EH (cell line): ENCODE results near the gene SPTSSA.
"Not testable (repeated sequence)": the region's sequence is repeated elsewhere in the genome, so short reads cannot be mapped to it uniquely, and the experiment has no call there.

Experiments used
- DNase-seq: peaks from one replicate; pipeline ENCODE4 v3.0.0-alpha.2; 2015; ENCODE audit warnings: low read depth

The SPTSSA gene

DNA sequence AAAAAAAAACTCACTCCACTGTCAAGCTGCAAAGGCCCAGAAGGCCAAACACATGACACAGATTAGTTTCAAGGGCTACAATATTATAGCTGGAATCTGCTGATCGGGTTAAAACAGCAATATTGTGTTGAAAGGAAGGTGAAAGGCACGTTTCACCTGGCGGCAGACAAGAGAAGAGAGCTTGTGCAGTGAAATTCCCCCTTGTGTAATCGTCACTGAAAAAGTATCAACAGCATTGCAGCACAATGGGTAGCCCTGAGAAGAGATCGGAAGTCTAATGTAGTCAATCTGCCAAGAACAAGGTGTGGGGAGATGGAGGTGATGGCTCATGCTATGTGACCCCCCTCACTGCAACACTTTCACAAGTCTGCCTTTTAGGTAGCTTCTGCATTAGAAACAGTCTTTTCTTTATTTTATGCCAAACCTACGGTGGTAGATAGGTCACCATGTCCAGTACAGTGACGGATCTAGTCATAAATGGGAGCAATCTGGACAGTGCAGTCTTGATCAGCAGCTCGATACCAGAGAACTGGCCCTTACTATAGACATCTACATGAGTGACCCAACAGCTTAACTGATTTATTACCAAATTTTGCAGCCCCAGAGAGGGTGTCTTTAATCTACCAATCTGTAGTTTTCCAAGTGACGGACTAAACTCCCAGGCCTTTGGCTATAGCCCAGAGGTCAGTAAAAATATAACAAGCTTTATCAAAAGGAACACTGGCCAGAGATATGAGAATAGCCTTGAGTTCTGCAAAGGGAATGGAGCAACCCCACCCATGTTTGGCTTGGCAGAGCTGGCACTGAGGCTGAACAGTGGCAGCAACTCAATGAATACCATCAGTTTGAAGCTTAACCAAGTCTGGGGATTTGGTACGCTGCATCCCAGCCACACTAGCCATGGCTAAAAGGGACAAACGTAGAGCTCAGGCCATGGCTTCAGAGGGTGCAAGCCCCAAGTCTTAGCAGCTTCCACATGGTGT, 35.4 kb downstream of the SPTSSA start:
- DNase-seq: no peak

DNA sequence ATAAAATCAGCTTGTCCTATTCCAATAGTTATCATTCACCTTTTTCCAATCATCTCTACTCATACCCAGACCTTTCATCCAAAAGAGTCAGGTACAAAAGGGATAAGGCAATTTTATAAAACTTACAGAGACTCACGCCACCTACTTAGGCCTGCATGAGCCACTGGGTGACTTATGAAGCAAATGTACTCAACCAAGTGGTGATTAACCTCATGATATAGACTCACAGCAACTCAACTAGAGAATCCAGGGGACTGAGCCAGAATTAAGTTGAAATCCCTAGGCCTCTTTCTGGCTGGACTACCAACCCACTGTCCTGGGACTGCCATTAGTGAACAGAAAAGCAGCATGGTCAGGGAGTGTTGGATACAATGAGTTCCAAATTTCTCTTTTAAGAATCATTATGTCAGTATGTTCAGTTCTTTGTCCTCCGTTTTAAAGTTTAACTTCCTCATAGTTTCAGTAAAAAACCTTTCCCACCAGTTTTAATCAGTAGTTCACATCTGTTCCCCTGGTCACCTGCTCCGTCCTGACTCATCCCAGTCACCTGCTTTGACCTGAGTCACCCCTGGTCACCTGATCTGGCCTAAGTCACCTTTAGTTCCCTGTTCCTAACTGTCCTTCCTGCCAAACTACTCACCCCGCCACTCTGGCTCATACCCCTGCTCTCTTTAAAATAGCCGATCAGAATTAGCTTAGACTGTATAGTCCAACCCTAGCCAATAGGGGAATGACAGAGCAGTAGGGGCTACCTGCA, 36.8 kb downstream of the SPTSSA start:
- no peak for DNase-seq

- DNase-seq: no peak
Measured at GRCh38 chr14:34424488-34424887, 37.6 kb downstream of the SPTSSA start.

DNA sequence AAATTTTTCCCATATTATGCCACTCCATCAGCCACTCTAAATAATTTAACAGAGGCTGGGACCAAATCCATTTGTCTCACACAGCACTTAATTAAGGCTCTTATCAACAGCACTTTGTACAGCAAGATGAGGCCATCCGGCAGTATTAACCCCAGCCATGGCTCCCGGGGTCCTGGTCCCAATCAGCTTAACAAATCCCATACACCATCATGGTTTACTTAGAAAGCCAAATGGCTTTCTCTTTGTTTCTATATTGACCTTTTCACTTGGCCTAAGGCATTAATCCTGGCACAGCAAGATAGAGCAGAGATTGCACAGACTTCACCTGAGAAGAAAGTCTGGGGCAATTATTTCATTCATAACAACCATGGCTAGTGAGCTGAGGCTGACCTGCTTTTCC, 38.6 kb downstream of the SPTSSA start:
- no peak for DNase-seq

DNA sequence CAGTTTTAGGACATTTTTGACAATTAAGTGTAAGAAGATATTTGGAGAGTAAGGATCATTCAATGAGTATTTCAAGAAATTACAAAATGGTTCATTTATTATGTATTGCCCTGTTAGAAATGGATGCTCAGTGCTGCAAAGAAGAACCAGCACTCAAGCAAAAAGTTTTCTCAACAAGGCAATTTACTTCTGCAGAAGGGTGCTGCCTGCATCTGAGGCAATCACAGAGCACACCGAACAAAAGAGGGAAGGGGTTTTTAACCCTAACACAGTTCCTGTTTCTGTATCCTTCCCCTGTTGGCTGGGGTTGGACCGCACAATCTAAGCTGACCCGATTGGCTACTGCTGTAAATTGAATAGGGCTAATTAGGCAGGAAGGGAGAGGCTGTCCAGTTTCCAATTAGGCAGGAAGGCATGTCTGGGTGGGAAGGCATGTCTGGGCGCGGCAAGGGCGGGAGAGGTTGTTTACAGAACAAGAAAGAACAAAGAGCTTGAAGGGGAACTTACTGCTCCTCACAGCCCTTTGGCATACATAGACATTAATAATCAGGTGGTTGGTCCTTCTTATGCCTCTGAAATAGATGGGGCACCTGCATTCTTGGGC, 41.4 kb downstream of the SPTSSA start:
- no peak for DNase-seq

DNA sequence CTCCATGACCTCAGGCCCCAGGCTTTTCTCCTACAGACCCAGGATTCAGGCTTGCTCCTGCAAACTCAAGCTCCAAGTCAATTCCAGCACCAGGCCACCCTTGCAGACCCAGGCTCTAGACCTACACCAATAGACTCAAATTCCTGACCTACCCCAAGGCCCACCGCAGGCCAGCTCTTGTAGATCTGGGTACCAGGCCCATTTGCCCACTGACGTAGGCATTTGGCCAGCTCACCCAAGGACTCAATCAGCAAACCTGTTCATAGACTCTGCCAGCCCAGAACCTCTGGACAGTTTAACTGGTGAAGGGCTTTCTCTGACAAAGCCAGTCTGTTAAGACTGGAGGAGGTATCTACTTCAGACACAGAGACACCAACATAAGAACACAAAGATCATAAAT, 52.3 kb downstream of the SPTSSA start:
- no peak for DNase-seq

DNA sequence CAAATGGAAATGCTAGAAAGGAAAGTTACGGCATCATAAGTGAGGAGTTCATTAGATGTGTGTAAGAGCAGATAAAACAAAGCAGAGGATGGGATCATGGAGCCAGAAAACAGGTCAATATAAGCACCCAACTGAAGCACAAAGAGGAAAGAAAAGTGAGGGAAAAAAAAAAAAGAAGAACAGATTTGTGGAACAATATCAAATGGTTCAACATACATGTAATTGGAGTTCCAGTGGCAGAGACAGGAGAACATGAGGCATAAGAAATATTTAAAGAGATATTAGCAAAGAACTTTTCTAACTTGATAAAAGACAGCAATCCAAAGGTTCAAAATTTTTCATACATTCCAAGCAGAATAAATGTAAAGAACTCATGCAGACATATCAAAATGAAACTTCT, 54.1 kb downstream of the SPTSSA start:
- no peak for DNase-seq

DNA sequence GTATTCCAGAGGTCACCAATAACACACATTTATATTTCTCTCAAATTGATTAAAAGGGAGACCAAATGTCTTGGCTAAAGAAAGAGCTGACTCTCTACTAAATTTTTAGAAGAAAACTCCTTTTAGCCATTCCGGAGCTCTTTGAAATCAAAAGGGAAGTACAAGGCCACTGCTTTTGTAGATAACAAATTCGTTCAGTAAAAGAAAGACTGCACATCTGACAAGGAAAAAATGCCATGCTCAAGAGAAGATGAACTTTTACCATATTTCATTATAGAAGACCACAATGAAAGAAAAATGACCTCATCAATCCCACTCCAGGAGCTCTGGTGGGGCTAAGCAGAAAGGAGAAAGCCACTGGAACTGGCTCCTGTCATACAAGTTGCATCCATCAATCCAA, 57.6 kb downstream of the SPTSSA start:
- DNase-seq: no peak

- no peak for DNase-seq
Measured at GRCh38 chr14:34403646-34404045, 58.4 kb downstream of the SPTSSA start.

GRCh38 chr14:34398024-34398423, 64.0 kb downstream of the SPTSSA start:
- DNase-seq: no peak

DNA sequence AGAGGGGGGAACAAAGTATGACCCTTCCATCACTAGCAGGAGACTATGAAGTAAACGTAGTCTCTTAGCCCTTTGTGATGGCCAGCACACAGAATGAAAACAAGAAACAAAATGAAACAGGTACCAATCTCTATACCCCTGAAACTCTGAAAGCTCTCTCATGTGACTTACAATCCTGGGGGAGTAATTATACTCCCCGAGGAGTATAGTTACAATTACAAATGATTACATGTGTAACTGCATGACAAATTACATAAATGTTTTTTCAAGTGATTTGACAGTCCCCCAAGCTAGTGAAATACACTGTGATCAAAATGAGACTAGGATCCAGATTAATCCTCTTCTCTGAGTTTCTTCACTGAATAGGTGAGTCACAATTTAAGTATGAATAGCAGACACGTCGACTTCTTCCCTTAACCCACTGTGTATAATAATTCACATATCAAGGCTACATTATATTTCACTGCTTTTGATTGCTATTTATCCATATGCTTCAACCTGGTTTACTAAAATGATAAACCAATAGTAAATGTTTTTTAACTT, 74.0 kb downstream of the SPTSSA start:
- DNase-seq: no peak

- DNase-seq: no peak
Measured at GRCh38 chr14:34386865-34387485, 75.1 kb downstream of the SPTSSA start.

DNA sequence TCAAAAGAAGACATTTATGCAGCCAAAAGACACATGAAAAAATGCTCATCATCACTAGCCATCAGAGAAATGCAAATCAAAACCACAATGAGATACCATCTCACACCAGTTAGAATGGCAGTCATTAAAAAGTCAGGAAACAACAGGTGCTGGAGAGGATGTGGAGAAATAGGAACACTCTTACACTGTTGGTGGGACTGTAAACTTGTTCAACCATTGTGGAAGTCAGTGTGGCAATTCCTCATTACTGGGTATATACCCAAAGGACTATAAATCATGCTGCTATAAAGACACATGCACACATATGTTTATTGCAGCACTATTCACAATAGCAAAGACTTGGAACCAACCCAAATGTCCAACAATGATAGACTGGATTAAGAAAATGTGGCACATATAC, 76.2 kb downstream of the SPTSSA start:
- DNase-seq: not testable (repeated sequence)

GRCh38 chr14:34383839-34384238, 78.2 kb downstream of the SPTSSA start:
- no peak for DNase-seq
